ELR (cell line): Measurements from ENCODE around the gene ASIC1.
"Not testable (repeated sequence)": the region's sequence is repeated elsewhere in the genome, so short reads cannot be mapped to it uniquely, and the experiment has no call there.

Source experiments
- DNase-seq: peaks from one replicate; pipeline ENCODE4 v3.0.0-alpha.2; 2015; ENCODE audit warnings: low read depth

The ASIC1 gene

GRCh38 chr12:50057000-50057841 lies at the start of gene ASIC1:
TSS of gene ASIC1 (plus strand) at chr12:50057596. CDS start at chr12:50058767, 1,171 bp downstream.
- DNase-seq, result peak; percentile 64

GRCh38 chr12:50013361-50014147 lies 43.8 kb upstream of the ASIC1 start:
- DNase-seq, result no peak

- DNase-seq, result no peak
Measured at GRCh38 chr12:50014342-50014741, 43.1 kb upstream of the ASIC1 start.

DNA sequence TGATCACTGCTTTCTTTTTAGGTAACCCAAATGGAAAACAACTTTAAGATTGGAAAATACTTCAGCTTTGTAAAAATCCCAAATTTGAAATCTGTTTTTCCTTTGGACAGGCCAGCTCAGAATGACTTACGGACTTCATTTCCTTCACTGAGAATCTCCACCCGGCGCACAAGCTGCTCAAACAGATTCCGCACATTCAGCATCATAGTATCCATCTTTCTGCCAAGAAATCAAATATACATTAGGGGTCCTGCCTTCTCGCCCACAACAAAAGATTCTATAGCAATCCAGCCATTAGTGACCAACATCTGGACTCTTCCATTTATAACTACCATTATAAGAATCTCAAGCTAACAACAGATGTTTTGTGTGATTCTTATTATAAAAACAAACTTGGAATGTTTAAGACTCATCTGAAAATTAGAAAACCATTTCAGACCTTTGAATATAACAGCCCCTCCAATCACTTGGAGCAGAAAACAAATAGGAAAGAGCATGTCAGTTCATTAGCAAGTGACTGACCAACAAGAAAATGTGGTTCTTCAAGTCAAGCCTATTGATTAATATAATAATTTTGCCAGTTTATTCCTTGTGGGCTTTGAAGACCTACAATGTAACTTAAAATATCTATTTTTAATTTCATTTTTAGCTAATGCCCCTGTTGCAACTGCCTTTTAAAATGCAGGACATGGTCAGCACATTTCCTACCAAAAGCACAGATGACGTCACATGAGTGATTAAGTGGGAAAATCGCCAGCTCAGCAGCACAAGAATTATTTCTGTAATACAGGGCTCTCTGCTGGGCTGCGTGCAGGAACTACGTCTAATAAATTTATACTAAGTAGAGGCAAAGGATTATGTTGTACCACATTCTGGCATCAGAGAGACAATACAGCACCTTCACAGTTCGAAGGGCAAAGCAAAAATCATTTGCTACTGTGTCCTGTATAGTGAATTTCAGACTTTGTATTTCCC lies 40.6 kb upstream of the ASIC1 start:
- peak; percentile 85 for DNase-seq

GRCh38 chr12:50017641-50018040 lies 39.8 kb upstream of the ASIC1 start:
- DNase-seq, result no peak

GRCh38 chr12:50018154-50018553 lies 39.2 kb upstream of the ASIC1 start:
- DNase-seq, result no peak

DNA sequence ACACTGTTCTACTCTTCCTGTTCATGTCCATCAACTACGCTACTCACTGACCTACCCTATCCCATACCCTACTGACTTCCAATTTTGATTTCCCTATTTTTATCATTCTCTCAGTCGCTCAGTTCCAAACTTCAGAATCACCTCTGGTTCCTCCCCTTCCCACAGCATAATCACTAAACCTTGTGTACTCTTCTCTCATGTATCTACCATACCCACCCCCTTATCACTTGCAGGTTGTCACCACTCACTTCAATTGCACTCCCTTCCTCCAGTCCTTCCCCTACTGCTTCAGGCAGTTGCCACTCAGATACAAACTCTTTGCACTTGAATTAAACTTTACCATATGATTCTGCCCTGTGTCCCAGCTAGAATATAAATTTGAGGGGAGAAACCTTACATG lies 38.4 kb upstream of the ASIC1 start:
- no peak for DNase-seq

GRCh38 chr12:50019524-50019923 lies 37.9 kb upstream of the ASIC1 start:
- DNase-seq, result no peak

DNA sequence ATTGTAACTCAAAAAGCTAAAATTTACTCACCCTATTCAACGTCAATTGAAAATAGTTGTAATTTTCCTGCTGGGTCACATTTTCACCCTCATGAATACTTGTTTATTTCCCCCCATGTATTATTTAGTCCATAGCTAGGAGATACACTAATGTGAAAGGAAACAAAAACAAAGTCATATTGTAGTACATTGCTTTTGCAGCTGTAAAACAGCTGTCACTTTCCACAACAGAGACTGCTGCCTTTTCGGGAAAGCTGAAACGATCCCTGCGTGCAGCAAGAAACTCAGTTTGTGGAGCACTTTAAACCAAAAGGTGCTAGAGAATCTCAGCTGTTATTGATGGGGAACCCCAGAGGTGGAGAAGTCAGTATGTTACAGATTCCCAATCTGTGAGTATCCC lies 36.4 kb upstream of the ASIC1 start:
- no peak for DNase-seq

DNA sequence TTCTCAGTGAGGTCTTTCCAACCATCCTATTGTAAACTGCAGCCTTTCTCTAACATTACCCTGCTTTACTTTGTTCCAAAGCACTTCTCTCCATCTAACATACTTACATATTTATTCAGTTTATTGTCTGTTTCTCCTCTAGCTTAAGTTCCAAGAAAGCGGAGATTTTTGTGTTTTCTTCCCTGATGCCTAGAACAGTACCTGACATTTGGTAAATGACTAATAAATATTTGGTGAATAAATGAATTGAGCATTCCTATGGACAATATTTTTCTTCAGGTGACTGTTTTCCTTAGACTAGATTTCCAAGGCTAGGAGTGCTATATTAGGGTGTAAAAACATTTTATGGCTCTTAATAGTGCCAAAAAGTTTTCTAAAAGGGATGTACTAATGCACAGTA lies 34.5 kb upstream of the ASIC1 start:
- no peak for DNase-seq

DNA sequence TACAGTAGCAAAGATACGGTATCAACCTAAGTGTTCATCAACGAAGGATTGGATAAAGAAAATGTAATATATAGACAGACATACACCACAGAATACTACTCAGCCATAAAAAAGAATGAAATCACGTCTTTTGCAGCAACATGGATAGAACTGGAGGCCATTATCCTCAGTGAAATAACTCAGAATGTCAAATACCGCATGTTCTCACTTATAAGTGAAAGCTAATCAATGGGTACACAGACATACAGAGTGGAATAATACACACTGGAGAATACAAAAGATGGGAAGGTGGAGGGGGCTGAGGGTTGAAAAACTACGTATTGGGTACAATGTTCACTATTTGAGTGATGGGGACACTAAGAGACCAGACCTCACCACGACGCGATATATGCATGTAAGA lies 33.2 kb upstream of the ASIC1 start:
- DNase-seq, result no peak

DNA sequence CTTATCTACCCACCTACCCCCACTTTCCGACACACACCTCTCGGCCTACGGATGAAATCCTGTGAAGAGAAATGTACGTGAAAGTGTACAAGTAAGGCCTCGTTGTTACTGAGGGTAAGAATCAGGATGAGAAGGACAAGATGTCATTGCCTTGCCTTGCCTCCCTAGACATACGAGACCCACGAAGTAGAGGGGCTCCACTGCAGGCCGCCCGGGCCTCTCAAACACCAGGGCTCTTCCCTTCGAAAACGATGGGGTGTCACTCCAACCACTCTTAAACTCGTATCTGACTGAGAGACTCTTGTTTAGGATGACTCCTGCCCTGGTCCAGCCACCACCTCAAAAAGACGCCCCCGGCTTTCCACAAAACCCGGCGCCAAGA lies 32.6 kb upstream of the ASIC1 start:
- peak; percentile 52 for DNase-seq

DNA sequence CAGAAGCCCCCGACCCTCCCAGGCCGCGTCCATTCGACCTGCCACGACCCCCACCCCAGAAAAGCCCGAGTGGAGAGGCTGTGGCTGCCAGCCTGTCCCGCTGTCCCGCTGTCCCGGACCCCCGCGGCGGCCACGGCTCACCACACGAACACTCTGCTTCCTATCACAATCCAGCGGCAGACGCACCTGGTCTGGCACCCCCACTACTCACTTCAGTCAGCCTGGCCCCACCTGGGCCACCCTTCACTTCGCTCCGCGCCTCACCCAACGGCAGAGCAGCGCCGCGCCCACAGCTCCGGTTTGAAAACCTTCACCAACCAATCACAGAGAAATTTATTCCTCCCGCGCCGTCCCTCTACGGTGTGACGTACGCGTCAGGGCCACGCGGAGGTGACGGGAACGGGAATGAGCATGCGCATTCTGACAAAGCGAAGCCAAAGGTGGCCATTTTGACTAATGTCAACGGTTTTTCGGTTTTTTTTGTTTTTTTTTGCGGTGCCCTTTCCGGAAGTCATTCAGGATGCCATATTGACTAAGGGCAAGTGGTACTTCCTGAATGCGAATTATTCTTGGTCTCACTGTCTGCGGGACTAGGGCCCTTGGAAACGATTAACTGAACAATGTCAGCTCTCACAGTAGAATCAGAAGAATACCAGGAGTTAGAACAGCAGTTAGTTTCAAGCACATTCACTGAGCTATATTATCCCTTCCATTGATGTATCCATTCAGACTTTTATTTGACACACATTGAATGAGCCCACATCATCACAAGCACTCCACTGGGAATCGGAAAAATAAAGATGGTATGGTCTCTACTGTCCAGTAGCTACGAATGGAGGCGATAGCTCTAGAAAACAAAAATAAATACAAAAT lies 32.0 kb upstream of the ASIC1 start, which contains the start of gene RACGAP1:
RACGAP1 (minus strand) TSS at position 308 of the 873 bp plus-strand sequence. CDS start 8,779 bp downstream, outside the sequence.
- peak; percentile 100 for DNase-seq

- DNase-seq, result no peak
Measured at GRCh38 chr12:50026691-50027090, 30.7 kb upstream of the ASIC1 start.

DNA sequence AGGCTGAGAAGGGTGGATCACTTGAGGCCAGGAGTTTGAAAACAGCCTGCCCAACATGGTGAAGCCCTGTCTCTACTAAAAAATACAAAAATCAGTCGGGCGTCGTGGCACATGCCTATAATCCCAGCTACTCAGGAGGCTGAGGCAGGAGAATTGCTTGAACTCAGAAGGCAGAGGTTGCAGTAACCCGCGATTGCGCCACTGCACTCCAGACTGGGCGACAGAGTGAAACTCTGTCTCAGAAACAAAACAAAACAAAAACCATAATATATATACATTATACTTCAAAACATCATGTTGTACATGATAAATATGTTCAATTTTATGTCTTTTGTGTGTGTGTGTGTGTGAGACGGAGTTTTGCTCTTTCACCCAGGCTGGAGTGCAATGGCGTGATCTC lies 26.9 kb upstream of the ASIC1 start:
- not testable (repeated sequence) for DNase-seq

GRCh38 chr12:50032515-50032853 lies 24.9 kb upstream of the ASIC1 start:
- DNase-seq, result no peak

DNA sequence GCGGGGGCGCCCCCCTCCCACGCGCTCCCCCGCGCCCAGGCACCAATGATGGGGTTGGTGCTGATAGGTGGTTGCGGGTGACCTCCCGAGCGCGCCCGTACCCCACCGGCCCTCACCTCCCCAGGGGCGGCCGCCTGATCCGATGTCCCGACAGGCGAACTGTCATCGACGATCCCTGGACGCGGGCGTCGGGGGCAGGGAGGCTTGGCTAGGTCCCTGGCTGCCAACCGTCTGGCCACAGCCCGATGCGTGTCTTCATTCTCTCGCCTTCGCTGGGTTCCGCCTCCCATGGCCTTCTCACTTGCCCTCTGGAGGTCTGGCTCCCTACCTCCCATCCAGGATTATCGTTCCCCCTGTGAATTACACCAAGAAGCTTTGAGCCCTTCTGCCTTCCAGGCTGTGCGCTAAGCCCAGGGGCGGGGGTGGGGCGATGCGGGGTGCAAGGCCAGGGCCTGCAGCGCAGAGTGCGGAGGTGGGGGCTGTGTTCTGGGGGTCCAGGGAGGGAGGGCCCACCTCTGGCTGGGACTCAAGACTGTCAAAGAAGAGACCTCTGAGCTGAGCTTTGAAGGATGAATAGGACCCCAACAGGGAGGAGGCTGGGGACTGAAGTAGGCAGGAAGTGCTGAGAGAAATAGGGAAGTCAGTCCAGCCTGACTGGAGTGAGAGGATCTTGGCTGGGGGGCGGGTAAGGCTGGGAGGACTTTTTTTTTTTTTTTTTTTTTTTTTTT lies 24.4 kb upstream of the ASIC1 start:
- no peak for DNase-seq

- DNase-seq, result no peak
Measured at GRCh38 chr12:50038336-50038735, 19.1 kb upstream of the ASIC1 start.

DNA sequence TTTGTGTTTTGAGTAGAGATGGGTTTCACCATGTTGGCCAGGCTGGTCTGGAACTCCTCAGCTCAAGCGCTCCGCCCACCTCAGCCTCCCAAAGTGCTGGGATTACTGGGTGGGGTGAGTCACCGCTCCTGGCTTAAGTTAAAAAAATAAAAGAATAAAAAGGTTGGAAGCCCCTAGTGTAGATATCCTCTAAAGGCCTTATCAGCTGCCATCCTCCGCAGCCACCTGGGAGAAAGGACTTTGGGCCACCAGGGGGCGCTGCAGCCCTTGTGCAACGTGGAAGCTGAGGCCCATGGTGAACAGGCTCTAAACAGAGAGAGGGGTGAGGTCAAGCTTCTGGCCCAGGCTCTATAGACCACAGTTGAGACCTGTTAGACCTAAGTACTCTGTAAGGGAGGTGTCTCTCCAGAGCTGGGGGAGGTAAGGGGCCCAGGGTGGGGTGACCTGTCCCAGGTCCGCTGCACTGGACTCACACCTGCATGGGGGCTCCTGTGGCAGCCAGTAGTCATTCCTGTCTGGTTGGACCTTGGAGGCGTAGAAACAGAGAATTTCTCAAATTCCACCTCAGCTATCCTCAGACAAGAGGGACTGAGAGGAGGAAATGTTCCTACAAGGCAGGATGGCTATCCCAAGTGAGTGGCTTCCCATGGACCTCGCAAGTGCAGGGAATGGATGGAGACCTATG lies 18.1 kb upstream of the ASIC1 start:
- peak; percentile 80 for DNase-seq

GRCh38 chr12:50040657-50041056 lies 16.7 kb upstream of the ASIC1 start:
- no peak for DNase-seq
